ENCODE data around the gene IFNAR1.

The IFNAR1 gene

DNA sequence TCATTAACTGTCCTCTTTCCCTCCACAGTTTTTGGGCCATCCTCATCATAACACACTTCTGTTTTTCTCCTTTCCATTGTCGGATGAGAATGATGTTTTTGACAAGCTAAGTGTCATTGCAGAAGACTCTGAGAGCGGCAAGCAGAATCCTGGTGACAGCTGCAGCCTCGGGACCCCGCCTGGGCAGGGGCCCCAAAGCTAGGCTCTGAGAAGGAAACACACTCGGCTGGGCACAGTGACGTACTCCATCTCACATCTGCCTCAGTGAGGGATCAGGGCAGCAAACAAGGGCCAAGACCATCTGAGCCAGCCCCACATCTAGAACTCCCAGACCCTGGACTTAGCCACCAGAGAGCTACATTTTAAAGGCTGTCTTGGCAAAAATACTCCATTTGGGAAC is 28.6 kb upstream of the IFNAR1 start:
- no peak for DNase-seq
- H3K27me3 Mint-ChIP-seq, result no peaks in the 10 kb centered on the region
- H3K4me1 Mint-ChIP-seq, result peaks cover 65% of the 10 kb centered on the region
- CTCF ChIA-PET, result interaction anchor here (0.6 kb wide), 1 partner anchor 1726 kb away, joined by 3 read pairs; no protein-coding TSS in a partner anchor
- no peak overlapping the region for H3K27ac Mint-ChIP-seq
- H3K4me3 Mint-ChIP-seq, result no peak overlapping the region
- H3K9me3 Mint-ChIP-seq, result peaks cover 2% of the 10 kb centered on the region
- H3K36me3 Mint-ChIP-seq, result peaks cover 49% of the 10 kb centered on the region

- Mint-ChIP-seq H3K9me3 (peaks cover 2% of the 10 kb centered on the region), H3K4me3 (peak overlapping the region; percentile 39), H3K4me1 (peaks cover 51% of the 10 kb centered on the region), H3K27me3 (no peaks in the 10 kb centered on the region), H3K36me3 (peaks cover 29% of the 10 kb centered on the region), H3K27ac (peak overlapping the region; percentile 86)
- DNase-seq, result peak; percentile 72
- CTCF ChIA-PET, result interaction anchor here (1.6 to 2.1 kb wide), 3 partner anchors 10 to 102 kb away, joined by 5 to 6 read pairs (median 6); no protein-coding TSS in a partner anchor
Observed at GRCh38 chr21:33299181-33299752, 25.5 kb upstream of the IFNAR1 start.

DNA sequence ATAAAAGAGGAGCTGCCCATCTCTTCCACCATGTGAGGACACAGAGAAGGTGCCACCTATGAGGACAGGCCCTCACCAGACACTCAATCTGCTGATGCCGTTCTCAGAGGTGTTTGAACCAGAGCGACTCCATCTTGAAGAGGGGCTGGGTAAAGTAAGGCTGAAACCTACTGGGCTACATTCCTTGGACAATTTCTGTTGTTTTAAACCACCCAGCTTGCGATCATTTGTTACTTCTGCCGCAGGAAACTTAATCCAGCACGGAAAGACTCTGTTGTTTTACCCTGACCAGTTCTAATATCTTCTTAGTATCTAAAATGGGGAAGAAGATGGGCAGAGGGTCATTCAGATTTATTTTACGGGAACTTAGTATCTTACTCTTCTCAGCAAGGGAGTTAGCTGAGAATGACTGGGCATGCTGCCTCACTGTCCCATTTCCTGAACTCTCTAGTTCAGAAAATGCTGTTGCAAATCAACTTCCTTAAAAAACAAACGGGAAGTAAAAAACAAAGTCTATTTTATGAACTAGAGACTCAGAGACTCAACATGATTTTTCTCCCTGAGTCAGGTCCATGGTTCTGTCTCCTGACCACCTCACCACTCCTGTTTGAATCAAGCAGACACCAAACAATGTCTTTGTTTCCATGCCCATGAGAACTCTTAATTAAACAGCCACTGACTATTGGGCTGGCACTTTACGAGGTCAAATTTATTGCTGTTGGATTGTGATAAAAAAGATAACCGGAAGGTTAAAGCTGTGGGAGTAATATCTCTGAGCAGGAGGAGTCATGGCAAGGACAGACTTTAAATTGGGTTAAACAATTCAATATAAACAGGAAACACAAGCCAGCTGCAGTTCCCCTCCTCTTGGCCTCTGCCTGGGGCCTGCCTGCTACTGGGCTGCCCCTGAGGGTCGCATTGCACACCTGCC is 23.8 kb upstream of the IFNAR1 start:
- no peak for DNase-seq
- H3K27me3 Mint-ChIP-seq, result no peaks in the 10 kb centered on the region
- CTCF ChIA-PET, result interaction anchor here (1.6 kb wide), 1 partner anchor 8 kb away, joined by 6 read pairs; no protein-coding TSS in a partner anchor
- H3K36me3 Mint-ChIP-seq, result peaks cover 22% of the 10 kb centered on the region
- H3K9me3 Mint-ChIP-seq, result peaks cover 2% of the 10 kb centered on the region
- peaks cover 57% of the 10 kb centered on the region for H3K4me1 Mint-ChIP-seq
- no peak overlapping the region for H3K4me3 Mint-ChIP-seq
- H3K27ac Mint-ChIP-seq, result peak overlapping the region; percentile 84

DNA sequence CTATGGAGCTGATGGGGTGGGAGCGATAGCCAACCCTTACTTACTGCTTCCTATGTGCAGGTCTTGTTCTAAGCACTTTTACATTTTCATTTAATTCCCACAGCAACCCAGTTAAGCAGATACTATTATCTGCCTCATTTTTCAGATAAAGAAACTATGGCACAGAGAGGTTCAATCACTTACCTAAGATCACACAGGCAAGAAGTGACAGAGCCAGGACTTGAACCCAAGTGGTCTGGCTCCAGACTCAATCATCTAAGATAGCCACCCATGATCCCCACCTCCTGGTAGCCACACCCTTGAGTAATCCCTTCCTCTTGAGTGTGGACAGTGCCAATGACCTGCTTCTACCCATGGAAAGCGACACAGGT is 23.2 kb upstream of the IFNAR1 start:
- CTCF ChIA-PET, result no interaction called here
- no peaks in the 10 kb centered on the region for H3K27me3 Mint-ChIP-seq
- H3K4me3 Mint-ChIP-seq, result no peak overlapping the region

DNA sequence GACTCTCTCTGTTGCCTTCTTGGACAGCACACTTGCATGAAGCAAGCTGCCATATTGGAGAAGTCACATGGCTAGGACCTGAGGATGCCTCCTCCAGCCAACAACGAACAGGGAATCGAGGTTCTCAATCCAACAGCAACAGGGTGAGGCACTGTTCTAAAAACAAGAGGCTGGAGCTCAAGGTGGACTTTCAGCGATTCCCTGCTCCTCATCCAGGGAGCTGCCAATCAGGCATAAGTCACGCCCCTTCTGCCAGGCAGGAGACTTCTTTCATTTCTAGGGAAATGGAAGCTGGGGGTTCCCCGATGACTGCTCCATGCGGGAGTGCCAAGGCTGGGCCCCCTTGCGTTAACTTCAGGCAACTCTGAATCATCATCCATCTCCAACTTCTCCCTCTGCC is 22.7 kb upstream of the IFNAR1 start:
- peaks cover 13% of the 10 kb centered on the region for H3K36me3 Mint-ChIP-seq
- no peaks in the 10 kb centered on the region for H3K27me3 Mint-ChIP-seq
- no peak for DNase-seq
- no peak overlapping the region for H3K4me3 Mint-ChIP-seq
- no peak overlapping the region for H3K27ac Mint-ChIP-seq
- H3K9me3 Mint-ChIP-seq, result peaks cover 2% of the 10 kb centered on the region
- CTCF ChIA-PET, result no interaction called here
- peaks cover 57% of the 10 kb centered on the region for H3K4me1 Mint-ChIP-seq

More for the DNA sequence above, 23.2 kb upstream of the IFNAR1 start:
- Mint-ChIP-seq H3K4me1 (peaks cover 57% of the 10 kb centered on the region), H3K27ac (peak overlapping the region; percentile 84), H3K36me3 (peaks cover 15% of the 10 kb centered on the region), H3K9me3 (peaks cover 2% of the 10 kb centered on the region)
- DNase-seq, result no peak

DNA sequence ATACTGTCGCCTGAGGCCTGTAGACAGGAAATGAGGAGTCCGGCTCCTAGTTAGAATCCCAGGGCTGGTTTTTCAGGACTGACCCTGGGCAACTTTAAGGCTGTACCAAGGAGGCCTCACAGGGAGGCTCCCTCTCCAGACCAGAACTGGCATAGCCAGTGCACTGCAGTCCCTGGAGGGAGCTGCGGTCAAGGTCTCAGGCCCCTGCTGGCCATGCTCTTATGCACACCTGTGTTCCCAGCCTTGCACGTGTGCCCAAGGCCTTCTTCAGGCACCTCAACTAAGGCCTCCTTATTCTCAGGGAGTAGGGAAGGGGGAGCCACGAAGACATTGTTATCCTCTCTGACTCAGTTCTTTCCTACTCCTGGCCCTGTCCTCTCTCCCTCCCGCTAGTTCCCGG is 22.0 kb upstream of the IFNAR1 start:
- Mint-ChIP-seq H3K27ac (no peak overlapping the region), H3K4me1 (peaks cover 51% of the 10 kb centered on the region), H3K9me3 (peaks cover 2% of the 10 kb centered on the region), H3K36me3 (peaks cover 8% of the 10 kb centered on the region), H3K27me3 (no peaks in the 10 kb centered on the region), H3K4me3 (no peak overlapping the region)
- no peak for DNase-seq
- CTCF ChIA-PET, result no interaction called here

GRCh38 chr21:33305344-33305671 is 19.5 kb upstream of the IFNAR1 start:
- H3K27ac Mint-ChIP-seq, result no peak overlapping the region
- no peaks in the 10 kb centered on the region for H3K36me3 Mint-ChIP-seq
- H3K4me3 Mint-ChIP-seq, result no peak overlapping the region
- H3K4me1 Mint-ChIP-seq, result peaks cover 39% of the 10 kb centered on the region
- no peak for DNase-seq
- H3K9me3 Mint-ChIP-seq, result peaks cover 4% of the 10 kb centered on the region
- CTCF ChIA-PET, result no interaction called here
- no peaks in the 10 kb centered on the region for H3K27me3 Mint-ChIP-seq

- CTCF ChIA-PET, result no interaction called here
- Mint-ChIP-seq H3K4me3 (no peak overlapping the region), H3K9me3 (peaks cover 4% of the 10 kb centered on the region), H3K27ac (no peak overlapping the region), H3K4me1 (peaks cover 33% of the 10 kb centered on the region), H3K27me3 (no peaks in the 10 kb centered on the region), H3K36me3 (no peaks in the 10 kb centered on the region)
- no peak for DNase-seq
Observed at GRCh38 chr21:33305938-33306337, 18.8 kb upstream of the IFNAR1 start.

DNA sequence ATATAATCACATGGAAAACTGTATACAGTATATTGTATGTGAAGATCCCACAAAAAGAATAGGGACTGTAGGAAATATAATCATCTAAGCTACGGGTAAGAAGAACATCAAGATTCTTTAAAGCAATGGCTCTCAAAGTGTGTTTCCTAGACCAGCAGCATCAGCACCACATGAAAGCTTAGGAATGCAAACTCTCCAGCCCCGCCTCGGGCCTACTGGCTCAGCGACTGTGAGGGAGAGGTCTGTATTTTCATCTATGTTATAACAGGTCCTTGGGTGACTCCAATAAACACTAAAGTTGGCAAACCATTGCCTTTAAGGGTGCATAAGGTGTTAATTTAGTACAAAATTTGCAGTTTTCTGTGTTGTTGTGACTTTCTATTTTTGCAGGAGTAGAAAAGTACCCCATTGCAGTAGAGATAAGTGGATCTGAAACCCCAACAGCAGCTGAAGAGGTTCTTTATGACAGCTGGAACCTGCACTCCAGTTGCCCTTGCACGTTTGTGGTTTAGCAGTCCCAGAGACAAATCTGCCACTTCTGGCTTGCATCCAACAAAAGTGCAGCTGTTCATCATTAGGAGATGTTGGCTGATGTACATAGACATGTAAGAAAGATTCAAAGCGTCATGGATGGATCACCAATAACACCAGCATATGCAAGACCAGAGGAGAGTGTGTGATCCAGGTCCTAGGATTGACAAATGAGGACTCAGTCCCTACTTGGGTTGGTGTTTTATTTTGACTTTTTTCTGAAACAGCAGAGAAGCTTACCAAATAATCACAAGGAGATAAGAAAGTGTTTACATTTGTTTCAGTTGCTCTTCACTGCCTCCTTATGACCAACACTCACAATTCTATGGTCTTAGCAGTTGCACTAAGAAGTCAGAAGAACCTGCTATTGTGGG is 15.9 kb upstream of the IFNAR1 start:
- DNase-seq, result no peak
- H3K4me3 Mint-ChIP-seq, result no peak overlapping the region
- no peaks in the 10 kb centered on the region for H3K36me3 Mint-ChIP-seq
- H3K27ac Mint-ChIP-seq, result peak overlapping the region; percentile 56
- H3K9me3 Mint-ChIP-seq, result peaks cover 6% of the 10 kb centered on the region
- peaks cover 21% of the 10 kb centered on the region for H3K4me1 Mint-ChIP-seq
- CTCF ChIA-PET, result interaction anchor here (1.1 to 1.8 kb wide), 4 partner anchors 9 to 297 kb away, joined by 3 to 6 read pairs (median 4); partner anchors contain the start of gene IFNAR1
- H3K27me3 Mint-ChIP-seq, result peaks cover 3% of the 10 kb centered on the region

DNA sequence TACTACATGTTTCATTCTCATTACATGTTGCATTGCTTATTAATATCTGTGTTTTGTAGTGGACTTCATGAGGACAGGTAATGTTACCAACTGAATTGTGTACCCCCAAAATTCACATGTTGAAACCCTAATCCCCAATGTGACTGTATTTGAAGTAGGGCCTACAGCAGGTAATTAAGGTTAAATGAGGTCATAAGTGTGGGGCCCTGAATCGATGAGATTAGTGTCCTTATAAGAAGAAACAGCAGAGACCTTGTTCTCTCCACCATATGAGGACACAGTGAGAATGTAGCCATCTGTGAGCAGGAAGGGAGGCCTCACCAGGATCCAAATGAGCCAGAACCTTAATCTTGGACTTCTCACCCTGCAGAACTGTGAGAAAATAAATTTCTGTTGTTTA is 15.0 kb upstream of the IFNAR1 start:
- Mint-ChIP-seq H3K9me3 (peaks cover 6% of the 10 kb centered on the region), H3K27me3 (peaks cover 10% of the 10 kb centered on the region), H3K36me3 (no peaks in the 10 kb centered on the region), H3K4me1 (peaks cover 16% of the 10 kb centered on the region), H3K27ac (no peak overlapping the region), H3K4me3 (no peak overlapping the region)
- CTCF ChIA-PET, result interaction anchor here (1.2 to 1.7 kb wide), 2 partner anchors 10 to 296 kb away, joined by 4 to 6 read pairs; no protein-coding TSS in a partner anchor
- DNase-seq, result no peak

GRCh38 chr21:33312121-33312520 is 12.6 kb upstream of the IFNAR1 start:
- H3K27me3 Mint-ChIP-seq, result peaks cover 21% of the 10 kb centered on the region
- CTCF ChIA-PET, result no interaction called here
- H3K36me3 Mint-ChIP-seq, result no peaks in the 10 kb centered on the region
- no peak overlapping the region for H3K27ac Mint-ChIP-seq
- no peak for DNase-seq
- H3K4me3 Mint-ChIP-seq, result no peak overlapping the region
- H3K4me1 Mint-ChIP-seq, result peaks cover 10% of the 10 kb centered on the region
- peaks cover 6% of the 10 kb centered on the region for H3K9me3 Mint-ChIP-seq

DNA sequence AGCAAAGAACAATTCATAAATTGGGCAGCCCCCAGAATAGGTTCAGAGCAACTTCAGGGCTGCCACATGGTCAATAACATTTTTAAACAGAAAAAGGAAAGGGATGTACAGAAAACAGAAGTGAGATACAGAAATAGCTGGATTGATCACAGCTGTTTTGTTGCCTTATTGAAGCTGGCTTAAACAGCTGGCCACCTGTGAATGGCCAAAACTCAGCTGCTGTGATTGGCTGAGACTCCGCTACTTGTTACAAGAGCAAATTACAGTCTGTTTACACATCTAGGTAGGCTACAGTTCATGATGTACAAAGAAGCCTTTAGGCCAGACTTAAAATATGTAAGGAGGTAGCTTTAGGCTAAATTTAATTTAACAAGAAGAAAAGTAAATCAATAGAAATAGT is 11.6 kb upstream of the IFNAR1 start:
- Mint-ChIP-seq H3K4me3 (no peak overlapping the region), H3K9me3 (peaks cover 6% of the 10 kb centered on the region), H3K27me3 (peaks cover 25% of the 10 kb centered on the region), H3K36me3 (no peaks in the 10 kb centered on the region), H3K27ac (no peak overlapping the region), H3K4me1 (peaks cover 10% of the 10 kb centered on the region)
- DNase-seq, result no peak
- CTCF ChIA-PET, result no interaction called here

DNA sequence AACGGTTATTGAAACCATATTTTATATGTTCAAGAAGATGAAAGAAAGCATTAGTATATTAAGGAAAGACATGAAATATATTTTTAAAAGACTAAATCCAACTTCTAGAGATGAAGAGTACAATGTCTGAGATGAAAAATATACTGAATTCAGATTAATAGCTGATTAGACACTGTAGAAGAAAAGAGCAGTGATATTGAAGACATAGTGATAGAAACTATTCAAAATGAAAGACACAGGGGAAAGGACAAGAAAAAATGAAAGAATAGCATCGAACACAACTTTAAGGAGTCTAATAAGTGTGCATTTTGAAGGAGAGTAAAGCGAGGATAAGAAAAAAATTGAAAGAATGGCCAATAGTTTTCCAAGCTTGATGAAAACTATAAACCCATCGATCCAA is 11.2 kb upstream of the IFNAR1 start:
- Mint-ChIP-seq H3K4me3 (no peak overlapping the region), H3K4me1 (peaks cover 8% of the 10 kb centered on the region), H3K36me3 (no peaks in the 10 kb centered on the region), H3K27me3 (peaks cover 28% of the 10 kb centered on the region), H3K9me3 (peaks cover 6% of the 10 kb centered on the region), H3K27ac (no peak overlapping the region)
- no peak for DNase-seq
- CTCF ChIA-PET, result no interaction called here

GRCh38 chr21:33314111-33314510 is 10.7 kb upstream of the IFNAR1 start:
- no peak for DNase-seq
- H3K36me3 Mint-ChIP-seq, result no peaks in the 10 kb centered on the region
- CTCF ChIA-PET, result no interaction called here
- peaks cover 3% of the 10 kb centered on the region for H3K4me1 Mint-ChIP-seq
- H3K9me3 Mint-ChIP-seq, result peaks cover 6% of the 10 kb centered on the region
- H3K27me3 Mint-ChIP-seq, result peaks cover 28% of the 10 kb centered on the region
- H3K4me3 Mint-ChIP-seq, result no peak overlapping the region
- no peak overlapping the region for H3K27ac Mint-ChIP-seq
